ENCODE measurements around the gene MROH2B.

DNA sequence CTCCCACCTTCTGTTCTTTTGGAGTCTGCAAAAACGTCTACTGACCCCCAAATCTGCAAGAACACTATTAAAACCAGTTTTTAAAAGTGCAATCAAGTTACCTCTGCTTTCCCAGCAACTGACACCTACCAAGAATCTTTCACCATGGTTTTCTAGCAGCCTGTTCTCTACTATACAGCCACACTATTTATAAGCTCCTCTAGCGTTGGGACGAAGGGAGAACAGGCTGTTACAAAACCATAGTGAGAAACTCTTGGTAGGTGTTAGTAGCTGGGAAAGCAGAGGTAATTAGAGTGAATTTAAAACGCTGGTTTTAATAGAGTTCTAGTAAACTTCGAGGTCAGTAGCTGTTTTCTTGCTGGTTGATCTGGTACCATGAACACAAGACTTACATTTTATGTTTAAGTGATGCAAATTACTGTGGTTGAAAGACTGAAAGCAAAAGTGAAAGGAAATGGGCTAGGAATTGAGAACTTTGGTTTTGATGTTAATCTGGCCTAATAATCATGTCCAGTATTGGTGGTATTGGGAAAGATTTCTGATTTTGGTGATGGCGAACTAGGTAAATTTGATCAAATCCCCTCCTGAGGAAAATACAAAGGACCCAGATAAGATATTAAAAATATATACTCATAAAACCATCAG, 5.3 kb downstream of the MROH2B start:
- TF ChIP-seq, protein P1, sequence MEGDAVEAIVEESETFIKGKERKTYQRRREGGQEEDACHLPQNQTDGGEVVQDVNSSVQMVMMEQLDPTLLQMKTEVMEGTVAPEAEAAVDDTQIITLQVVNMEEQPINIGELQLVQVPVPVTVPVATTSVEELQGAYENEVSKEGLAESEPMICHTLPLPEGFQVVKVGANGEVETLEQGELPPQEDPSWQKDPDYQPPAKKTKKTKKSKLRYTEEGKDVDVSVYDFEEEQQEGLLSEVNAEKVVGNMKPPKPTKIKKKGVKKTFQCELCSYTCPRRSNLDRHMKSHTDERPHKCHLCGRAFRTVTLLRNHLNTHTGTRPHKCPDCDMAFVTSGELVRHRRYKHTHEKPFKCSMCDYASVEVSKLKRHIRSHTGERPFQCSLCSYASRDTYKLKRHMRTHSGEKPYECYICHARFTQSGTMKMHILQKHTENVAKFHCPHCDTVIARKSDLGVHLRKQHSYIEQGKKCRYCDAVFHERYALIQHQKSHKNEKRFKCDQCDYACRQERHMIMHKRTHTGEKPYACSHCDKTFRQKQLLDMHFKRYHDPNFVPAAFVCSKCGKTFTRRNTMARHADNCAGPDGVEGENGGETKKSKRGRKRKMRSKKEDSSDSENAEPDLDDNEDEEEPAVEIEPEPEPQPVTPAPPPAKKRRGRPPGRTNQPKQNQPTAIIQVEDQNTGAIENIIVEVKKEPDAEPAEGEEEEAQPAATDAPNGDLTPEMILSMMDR (IDR thresholded peaks at IDR 0.05; ENCODE audit: extremely low read depth in 1 of 2, insufficient read depth in 1 of 2, low read depth in 1 of 2, low read length in 2 of 2) = no peak
- TF ChIP-seq POLR2AphosphoS5 (IDR thresholded peaks at IDR 0.05; ENCODE audit: insufficient read depth, low read depth, low read length) (no peak), EZH2 (IDR thresholded peaks at IDR 0.05; ENCODE audit: borderline replicate concordance, low read depth, low read length, severe bottlenecking) (no peak), FOS (IDR thresholded peaks at IDR 0.05; ENCODE audit: borderline replicate concordance, insufficient read depth, low read length) (no peak), POLR2A (IDR thresholded peaks at IDR 0.05; ENCODE audit: low read depth, low read length) (no peak), GATA2 (IDR thresholded peaks at IDR 0.05; ENCODE audit: insufficient read depth, insufficient read length, low read depth, low read length) (no peak)
- TF ChIP-seq, protein P2, sequence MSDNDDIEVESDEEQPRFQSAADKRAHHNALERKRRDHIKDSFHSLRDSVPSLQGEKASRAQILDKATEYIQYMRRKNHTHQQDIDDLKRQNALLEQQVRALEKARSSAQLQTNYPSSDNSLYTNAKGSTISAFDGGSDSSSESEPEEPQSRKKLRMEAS (IDR thresholded peaks at IDR 0.05; ENCODE audit: insufficient read depth, insufficient read length) = no peak
